Stimulated activated naive B cell treated with anti-CD40 and anti-IgM and Interleukin-4, amounts not matched to agents 10 μg/mL and 1 μg/mL and 100 μg/mL, for 72 hours (primary cell): ENCODE results near the gene RNF223.

Source experiments
- ATAC-seq, 2 donors: fragments of 150-1000 bp; cut with Tn5 transposase; replicated peaks; 2 replicates each; pipeline ENCODE4 v1.10.0; 2021; ENCODE audit warnings: moderate library complexity in 1 of 2
- DNase-seq: peaks from one replicate; pipeline ENCODE4 v3.0.0; 2021
- H3K27ac Mint-ChIP-seq: one replicate; pipeline ENCODE4 v1.8.0; 2022; ENCODE audit warnings: mild to moderate bottlenecking, mixed read lengths
- H3K27me3 Mint-ChIP-seq, 2 donors: one replicate each; pipeline ENCODE4 v1.8.0; 2022; ENCODE audit warnings: mixed read lengths in 2 of 2
- H3K36me3 Mint-ChIP-seq, 2 donors: one replicate each; pipeline ENCODE4 v1.8.0; 2022; ENCODE audit warnings: mixed read lengths in 2 of 2, mild to moderate bottlenecking in 1 of 2
- H3K4me1 Mint-ChIP-seq, 2 donors: one replicate each; pipeline ENCODE4 v1.8.0; 2022; ENCODE audit warnings: mixed read lengths in 2 of 2, mild to moderate bottlenecking in 1 of 2
- H3K4me3 Mint-ChIP-seq, 2 donors: one replicate each; pipeline ENCODE4 v1.8.0; 2022; ENCODE audit warnings: mild to moderate bottlenecking in 2 of 2, mixed read lengths in 2 of 2, moderate library complexity in 1 of 2
- H3K9me3 Mint-ChIP-seq, 2 donors: one replicate each; pipeline ENCODE4 v1.8.0; 2022; ENCODE audit warnings: mixed read lengths in 2 of 2, mild to moderate bottlenecking in 1 of 2

The RNF223 gene

GRCh38 chr1:1087351-1088028, 13.4 kb upstream of the RNF223 start:
- DNase-seq: no peak
- no peak overlapping the region for H3K27ac Mint-ChIP-seq
- ATAC-seq: no peak
- H3K4me3 Mint-ChIP-seq: no peak overlapping the region
- peaks cover 4 to 6% of the 10 kb centered on the region in 2 donors for H3K4me1 Mint-ChIP-seq
- H3K27me3 Mint-ChIP-seq: no peaks in the 10 kb centered on the region
- peaks cover 24 to 36% of the 10 kb centered on the region in 2 donors for H3K36me3 Mint-ChIP-seq
- H3K9me3 Mint-ChIP-seq: peaks cover 0 to 2% of the 10 kb centered on the region in 2 donors

- peak overlapping the region; percentile 44 for H3K27ac Mint-ChIP-seq
- peaks cover 24 to 36% of the 10 kb centered on the region in 2 donors for H3K36me3 Mint-ChIP-seq
- peaks cover 4 to 6% of the 10 kb centered on the region in 2 donors for H3K4me1 Mint-ChIP-seq
- H3K9me3 Mint-ChIP-seq: peaks cover 0 to 2% of the 10 kb centered on the region in 2 donors
- no peak overlapping the region for H3K4me3 Mint-ChIP-seq
- ATAC-seq (no peak), DNase-seq (no peak)
- H3K27me3 Mint-ChIP-seq: no peaks in the 10 kb centered on the region
These were observed 12.8 kb upstream of the RNF223 start for GRCh38 chr1:1086911-1087341.

GRCh38 chr1:1085911-1086841, 12.1 kb upstream of the RNF223 start:
- no peaks in the 10 kb centered on the region for H3K27me3 Mint-ChIP-seq
- H3K4me3 Mint-ChIP-seq: no peak overlapping the region
- peaks cover 3 to 6% of the 10 kb centered on the region in 2 donors for H3K4me1 Mint-ChIP-seq
- H3K27ac Mint-ChIP-seq: peak overlapping the region; percentile 37
- peaks cover 24 to 36% of the 10 kb centered on the region in 2 donors for H3K36me3 Mint-ChIP-seq
- peak in 1 of 2 donors; percentile 8 for ATAC-seq
- DNase-seq: no peak
- H3K9me3 Mint-ChIP-seq: no peaks in the 10 kb centered on the region

- peaks cover 3 to 7% of the 10 kb centered on the region in 2 donors for H3K4me1 Mint-ChIP-seq
- peaks cover 0 to 1% of the 10 kb centered on the region in 2 donors for H3K27me3 Mint-ChIP-seq
- no peak overlapping the region for H3K4me3 Mint-ChIP-seq
- no peak for ATAC-seq
- H3K36me3 Mint-ChIP-seq: peaks cover 24 to 30% of the 10 kb centered on the region in 2 donors
- DNase-seq: no peak
- H3K27ac Mint-ChIP-seq: no peak overlapping the region
- H3K9me3 Mint-ChIP-seq: no peaks in the 10 kb centered on the region
These were observed 11.2 kb upstream of the RNF223 start for GRCh38 chr1:1085171-1085841.

DNA sequence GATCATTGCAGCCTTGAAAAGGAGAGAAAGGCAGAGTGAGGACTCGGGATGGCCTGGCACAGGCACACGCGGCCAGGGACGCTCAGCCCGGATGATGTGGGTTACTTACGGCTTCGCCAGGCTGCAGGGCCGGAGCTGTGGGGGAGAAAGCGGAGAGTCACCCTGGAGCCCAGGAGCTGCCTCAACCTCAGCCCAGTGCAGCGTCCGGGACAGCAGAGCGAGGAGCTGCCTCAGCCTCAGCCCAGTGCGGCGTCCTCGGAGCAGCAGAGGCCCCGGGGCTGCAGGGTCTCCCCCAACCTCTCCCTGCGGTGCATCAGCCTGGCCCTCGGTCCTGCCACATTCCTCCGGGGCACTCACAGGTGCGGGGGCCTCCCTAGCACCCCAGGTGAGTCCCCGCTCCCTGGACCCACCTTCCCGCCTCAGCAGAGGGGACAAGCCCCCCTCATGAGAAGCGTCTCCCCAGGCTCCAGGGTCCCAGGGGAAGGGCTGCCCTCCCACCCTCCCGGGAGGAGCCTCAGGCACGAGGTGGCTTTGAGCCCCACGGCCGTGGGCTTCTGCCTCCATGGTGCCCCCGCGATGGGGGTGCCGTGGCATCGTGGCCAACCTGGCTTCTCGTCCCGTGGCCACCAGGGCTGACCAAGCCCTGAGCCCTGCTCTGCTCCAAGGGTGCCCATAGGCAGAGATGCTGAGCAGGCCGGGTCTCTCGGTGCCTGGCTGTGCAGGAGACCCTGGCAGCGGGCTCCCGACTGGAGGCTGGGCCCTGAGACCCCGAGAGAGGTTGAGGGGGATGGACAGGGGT, 10.5 kb upstream of the RNF223 start:
- Mint-ChIP-seq H3K27me3 (peaks cover 0 to 6% of the 10 kb centered on the region in 2 donors), H3K4me3 (no peak overlapping the region), H3K27ac (no peak overlapping the region), H3K4me1 (peaks cover 6 to 14% of the 10 kb centered on the region in 2 donors), H3K36me3 (peaks cover 23% of the 10 kb centered on the region in 2 donors), H3K9me3 (no peaks in the 10 kb centered on the region)
- ATAC-seq (no peak), DNase-seq (no peak)

DNA sequence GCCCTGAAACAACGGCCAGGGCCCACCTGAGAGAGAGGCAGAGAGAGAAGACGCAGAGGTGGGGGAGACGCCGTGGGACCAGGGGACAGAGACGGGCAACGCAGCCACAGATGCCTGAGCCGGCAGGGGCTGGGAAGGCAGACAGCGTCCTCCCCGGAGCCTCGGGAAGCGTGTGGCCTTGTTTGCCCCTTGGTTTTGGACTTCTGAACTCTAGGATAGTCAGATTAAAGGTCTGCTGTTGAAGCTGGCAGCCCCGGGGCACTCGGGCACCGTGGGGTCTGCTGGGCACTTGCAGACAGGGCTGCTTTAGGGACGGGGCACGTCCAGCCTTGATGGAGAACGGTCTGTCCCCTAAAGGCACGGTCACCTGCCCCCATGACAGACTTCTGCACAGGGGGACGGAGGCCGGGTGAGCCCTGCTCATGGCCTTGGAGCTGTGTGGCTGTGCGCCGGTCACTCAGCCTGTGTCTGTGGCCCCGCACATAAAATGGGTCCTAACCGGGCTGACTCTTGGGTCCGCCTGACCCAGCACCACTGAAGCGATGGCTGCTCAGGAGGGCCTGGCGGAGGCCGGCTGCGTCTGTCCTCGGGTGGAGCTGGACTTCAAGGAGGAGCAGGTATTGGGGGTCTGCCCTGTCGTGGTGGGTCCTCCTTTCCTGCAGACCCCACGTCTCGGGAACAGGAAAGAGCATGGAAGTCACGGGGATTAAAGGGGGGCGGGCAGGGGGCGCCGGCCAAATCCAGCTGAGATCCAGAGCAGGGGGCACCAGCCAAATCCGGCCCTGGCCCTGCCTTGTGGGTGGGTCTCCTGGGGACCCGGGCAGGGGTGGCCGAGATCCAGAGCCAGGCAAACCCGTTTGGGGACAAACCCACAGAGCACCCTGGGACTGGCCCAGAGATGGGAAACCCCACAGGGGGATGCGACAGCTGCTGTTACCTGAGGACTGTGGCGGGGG, 9.6 kb upstream of the RNF223 start:
- Mint-ChIP-seq H3K9me3 (no peaks in the 10 kb centered on the region), H3K4me1 (peaks cover 9 to 18% of the 10 kb centered on the region in 2 donors), H3K36me3 (peaks cover 20 to 23% of the 10 kb centered on the region in 2 donors), H3K4me3 (no peak overlapping the region), H3K27me3 (peaks cover 0 to 6% of the 10 kb centered on the region in 2 donors), H3K27ac (peak overlapping the region; percentile 48)
- ATAC-seq (no peak), DNase-seq (no peak)

GRCh38 chr1:1082776-1083415, 8.8 kb upstream of the RNF223 start:
- Mint-ChIP-seq H3K36me3 (peaks cover 15 to 18% of the 10 kb centered on the region in 2 donors), H3K27ac (no peak overlapping the region), H3K9me3 (no peaks in the 10 kb centered on the region), H3K4me1 (peaks cover 6 to 18% of the 10 kb centered on the region in 2 donors), H3K27me3 (peaks cover 0 to 6% of the 10 kb centered on the region in 2 donors), H3K4me3 (no peak overlapping the region)
- ATAC-seq (no peak), DNase-seq (no peak)

DNA sequence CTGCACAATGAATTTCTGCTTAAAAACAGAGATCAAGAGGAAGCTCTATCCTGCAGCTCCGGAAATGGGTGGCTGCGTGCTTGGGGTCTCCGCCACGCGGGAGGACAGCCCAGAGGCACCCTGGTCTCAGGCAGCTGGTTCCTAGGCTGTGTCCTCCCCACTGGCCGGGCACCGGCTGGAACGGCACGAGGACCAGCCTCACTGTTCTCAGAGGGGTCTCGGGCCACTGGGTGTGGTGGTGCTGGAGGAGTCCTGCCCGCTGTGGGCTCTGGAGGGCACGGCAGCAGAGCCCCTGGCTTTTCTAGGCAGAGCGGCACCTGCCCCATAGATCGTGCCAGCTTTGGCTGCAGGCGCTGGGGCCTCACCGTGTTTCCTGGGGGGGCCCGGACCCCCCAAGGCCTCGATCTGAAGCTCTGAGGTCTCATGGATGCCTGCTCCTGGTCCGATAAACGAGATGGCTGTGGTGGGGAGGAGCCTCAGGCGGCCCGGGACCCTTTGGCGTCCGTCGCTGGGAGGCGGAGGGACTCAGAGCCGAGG, 8.2 kb upstream of the RNF223 start:
- Mint-ChIP-seq H3K9me3 (no peaks in the 10 kb centered on the region), H3K36me3 (peaks cover 15 to 18% of the 10 kb centered on the region in 2 donors), H3K4me1 (peaks cover 6 to 18% of the 10 kb centered on the region in 2 donors), H3K4me3 (no peak overlapping the region), H3K27ac (peak overlapping the region; percentile 31), H3K27me3 (peaks cover 0 to 6% of the 10 kb centered on the region in 2 donors)
- ATAC-seq: no peak
- no peak for DNase-seq

- H3K4me1 Mint-ChIP-seq: peaks cover 6 to 14% of the 10 kb centered on the region in 2 donors
- peak overlapping the region; percentile 51 for H3K27ac Mint-ChIP-seq
- H3K27me3 Mint-ChIP-seq: peaks cover 0 to 6% of the 10 kb centered on the region in 2 donors
- no peak overlapping the region for H3K4me3 Mint-ChIP-seq
- DNase-seq: no peak
- H3K9me3 Mint-ChIP-seq: no peaks in the 10 kb centered on the region
- H3K36me3 Mint-ChIP-seq: peaks cover 10 to 12% of the 10 kb centered on the region in 2 donors
- ATAC-seq: no peak
These were observed 7.5 kb upstream of the RNF223 start for GRCh38 chr1:1081311-1082238.

GRCh38 chr1:1080951-1081310, 6.8 kb upstream of the RNF223 start:
- H3K4me3 Mint-ChIP-seq: peak overlapping the region in 1 of 2 donors; percentile 30
- H3K27me3 Mint-ChIP-seq: peaks cover 0 to 6% of the 10 kb centered on the region in 2 donors
- no peak for ATAC-seq
- H3K9me3 Mint-ChIP-seq: no peaks in the 10 kb centered on the region
- peak overlapping the region; percentile 51 for H3K27ac Mint-ChIP-seq
- H3K4me1 Mint-ChIP-seq: peaks cover 6 to 12% of the 10 kb centered on the region in 2 donors
- peaks cover 7 to 9% of the 10 kb centered on the region in 2 donors for H3K36me3 Mint-ChIP-seq
- DNase-seq: no peak

DNA sequence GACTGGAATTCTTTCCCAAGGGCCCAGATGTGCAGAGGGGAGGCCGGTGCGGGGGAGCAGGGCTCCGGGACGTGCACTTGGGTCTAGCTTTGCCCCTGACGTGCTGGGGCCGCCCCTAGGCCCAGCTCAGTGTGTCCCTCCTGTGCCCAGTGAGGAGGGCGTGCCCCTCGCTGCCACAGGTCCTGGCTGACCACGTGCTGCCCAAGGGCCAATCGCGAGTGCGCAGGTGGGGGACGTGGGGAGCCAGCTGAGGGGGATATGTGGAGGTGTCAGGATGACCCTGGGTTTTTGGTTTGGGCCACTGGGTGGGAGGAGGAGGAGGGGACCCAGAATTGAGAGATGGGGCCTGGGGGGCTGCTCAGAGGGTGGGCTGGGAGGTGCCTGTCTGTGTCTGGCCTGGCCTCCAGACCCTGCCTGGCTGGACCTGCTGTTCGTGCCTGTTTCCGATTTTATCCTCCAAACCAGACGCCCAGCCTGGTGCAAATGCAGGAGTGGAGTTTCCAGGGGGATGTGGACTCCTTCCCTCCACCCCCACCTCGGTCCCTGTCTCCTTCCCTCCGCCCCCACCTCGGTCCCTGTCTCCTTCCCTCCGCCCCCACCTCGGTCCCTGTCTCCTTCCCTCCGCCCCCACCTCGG, 6.1 kb upstream of the RNF223 start:
- Mint-ChIP-seq H3K27ac (no peak overlapping the region), H3K4me1 (peaks cover 6 to 12% of the 10 kb centered on the region in 2 donors), H3K9me3 (no peaks in the 10 kb centered on the region), H3K4me3 (peak overlapping the region; percentile 32 to 64), H3K27me3 (peaks cover 2 to 9% of the 10 kb centered on the region in 2 donors), H3K36me3 (peaks cover 7 to 9% of the 10 kb centered on the region in 2 donors)
- no peak for DNase-seq
- peak; percentile 64 to 80 for ATAC-seq
